Activated gamma-delta T cell (primary cell): Measurements from ENCODE around the gene ABCB9.
"Not testable (repeated sequence)": the region's sequence is repeated elsewhere in the genome, so short reads cannot be mapped to it uniquely, and the experiment has no call there.

Experiments
- DNase-seq: peaks from one replicate; lab custom pipeline; 2025; lab: John Stamatoyannopoulos, UW

Gene ABCB9

DNA sequence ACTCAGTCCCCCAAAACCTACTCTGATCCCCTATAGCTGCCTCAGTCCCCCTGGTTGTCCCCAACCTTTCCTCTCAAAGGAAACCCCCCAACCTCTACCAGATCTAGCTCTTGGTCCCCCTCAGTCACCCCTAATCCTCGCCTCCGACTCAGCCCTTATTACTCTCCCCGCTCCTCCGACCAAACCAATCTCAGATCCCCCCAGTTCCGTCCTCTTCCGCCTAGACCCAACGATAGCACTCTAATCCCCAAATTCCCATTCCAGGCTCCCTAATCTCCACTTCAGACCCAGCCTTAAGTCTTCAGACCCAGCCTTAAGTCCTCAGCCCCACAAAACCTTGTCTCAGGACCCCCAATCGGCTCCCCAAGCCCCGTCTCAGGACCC, 71.0 kb downstream of the ABCB9 start:
- no peak for DNase-seq

DNA sequence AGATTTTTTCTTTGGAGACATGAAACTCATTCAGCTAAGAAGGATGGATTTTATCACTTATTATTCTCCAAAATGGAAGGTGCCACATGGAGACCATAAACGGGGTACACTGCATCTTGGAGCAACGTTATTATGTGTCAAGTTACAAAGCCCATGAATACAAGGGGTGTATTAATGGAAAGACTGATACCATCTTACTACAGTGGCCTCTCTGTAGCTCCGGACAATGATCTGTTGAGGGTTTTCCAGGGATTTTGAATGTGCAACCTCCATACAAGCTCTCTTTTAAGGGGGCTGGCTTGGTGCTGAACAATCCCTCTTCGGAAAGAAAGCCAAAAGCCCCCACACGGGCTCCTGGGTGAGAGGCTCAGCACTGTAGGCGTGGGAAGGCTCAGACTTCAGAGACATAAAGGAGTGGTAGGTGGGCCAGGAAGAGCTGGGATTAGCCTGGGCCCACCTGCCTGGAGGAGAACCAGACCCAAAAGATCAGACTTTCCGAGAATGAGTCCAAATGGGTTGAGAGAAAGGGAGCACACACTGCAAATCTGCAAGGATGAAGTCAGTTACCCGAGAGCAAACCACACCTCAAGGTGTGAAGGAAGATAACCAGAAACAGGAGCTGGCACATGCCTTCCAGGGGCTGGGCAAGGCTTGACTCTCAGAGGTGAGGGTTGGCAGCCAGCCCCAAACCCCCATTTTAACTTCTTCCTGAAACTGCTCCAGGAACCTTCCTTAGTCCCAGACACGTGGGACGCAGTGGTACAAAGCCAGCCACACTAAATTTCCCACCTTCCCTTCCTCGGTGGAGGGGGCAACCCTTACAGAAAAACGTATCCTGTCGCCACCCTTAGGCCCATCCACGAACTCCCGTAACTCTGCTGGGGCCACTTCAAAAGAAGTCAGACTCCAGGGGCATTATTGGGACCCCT, 71.8 kb downstream of the ABCB9 start:
- DNase-seq = no peak

DNA sequence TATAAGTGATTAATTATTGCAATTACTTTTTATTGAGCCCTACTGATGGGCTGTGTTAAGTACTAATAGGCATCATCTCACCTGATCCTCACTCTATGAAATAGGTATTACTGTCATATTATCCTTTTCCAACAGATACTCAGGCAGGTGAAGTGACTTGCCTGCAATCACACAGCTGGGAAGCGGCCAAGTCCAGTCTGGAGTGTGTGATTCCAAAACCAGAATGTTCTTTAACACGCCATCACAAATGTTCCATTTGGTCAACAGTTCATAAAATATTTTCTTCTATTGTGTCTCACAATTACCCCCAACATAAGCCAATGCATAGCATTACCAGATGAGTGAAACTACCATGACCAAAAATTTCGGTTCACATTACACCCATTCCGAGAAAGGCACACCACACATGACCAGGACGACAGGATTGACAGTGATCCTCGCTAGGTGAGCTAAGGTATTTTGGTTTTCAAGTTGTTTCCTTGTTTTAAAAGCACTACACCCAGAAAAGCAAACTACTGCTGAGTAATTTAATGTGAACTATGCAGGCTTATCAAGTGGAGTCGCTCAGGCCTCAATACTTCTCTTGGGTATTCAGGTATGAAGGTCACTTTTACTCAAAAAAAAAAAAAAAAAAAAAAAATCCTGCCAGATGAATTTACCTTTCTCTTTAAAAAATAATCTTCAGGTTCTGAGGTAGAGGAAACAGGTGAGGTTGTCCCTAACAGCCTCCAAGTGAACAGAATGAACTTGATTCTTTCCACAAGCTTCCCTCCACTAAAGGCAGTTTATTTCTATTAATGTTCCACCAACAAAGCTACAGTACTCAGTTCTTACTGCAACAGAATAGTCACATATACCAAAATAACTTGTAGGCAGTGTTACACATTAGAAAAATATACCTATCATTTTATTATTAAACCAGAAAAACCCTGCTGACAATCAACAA, 72.8 kb downstream of the ABCB9 start:
- no peak for DNase-seq

DNA sequence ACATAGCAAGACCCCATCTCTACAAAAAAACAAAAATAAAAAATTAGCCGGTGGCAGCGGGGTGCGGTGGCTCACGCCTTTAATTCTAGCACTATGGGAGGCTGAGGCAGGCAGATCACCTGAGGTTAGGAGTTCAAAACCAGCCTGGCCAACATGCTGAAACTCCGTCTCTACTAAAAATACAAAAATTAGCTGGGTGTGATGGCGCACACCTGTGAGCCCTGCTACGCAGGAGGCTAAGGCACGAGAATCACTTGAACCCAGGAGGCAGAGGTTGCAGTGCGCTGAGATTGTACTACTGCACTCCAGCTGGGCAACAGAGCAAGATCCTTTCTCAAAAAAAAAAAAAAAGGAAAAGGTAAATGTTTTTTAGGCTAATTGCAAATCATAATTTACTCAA, 73.5 kb downstream of the ABCB9 start:
- DNase-seq = not testable (repeated sequence)

DNA sequence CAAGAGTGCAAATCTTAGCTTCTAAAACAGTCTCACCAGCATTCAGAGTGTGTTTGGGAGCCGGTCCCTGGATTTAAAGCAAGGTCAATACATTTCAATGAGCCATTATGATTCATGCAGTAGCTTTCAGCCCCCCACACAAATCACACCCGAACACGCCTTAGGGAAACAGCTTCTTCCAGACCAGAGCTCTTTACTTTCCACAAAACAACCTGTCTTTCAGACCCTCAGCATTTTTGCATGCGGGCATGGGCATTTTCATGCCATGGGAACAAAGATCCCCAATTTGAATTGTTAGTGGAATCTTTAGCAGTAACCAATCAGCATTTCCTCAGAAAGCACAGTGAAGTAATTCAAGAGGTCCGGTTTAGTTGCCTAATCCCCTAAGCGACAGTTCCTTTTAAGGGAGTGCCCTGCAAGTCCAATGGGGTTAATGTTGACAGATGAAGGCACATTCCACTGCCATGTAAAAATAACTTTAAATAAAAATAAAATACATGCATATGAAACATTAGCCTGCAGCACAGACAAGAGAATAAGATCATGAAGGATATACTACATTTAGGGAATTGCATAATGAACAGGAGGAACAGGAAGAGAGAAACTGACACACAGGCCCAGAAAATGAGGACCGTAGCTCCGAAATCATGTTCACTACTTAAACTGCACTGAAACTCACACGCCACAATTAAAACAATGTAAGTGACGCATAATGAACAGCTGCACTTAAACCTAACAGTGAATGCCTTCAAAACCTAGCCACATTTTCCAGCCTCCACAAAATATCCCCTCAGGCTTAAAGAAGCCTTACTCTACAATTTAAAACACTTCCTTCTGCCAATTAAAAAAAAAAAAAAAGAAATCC, 74.4 kb downstream of the ABCB9 start:
- DNase-seq = no peak

DNA sequence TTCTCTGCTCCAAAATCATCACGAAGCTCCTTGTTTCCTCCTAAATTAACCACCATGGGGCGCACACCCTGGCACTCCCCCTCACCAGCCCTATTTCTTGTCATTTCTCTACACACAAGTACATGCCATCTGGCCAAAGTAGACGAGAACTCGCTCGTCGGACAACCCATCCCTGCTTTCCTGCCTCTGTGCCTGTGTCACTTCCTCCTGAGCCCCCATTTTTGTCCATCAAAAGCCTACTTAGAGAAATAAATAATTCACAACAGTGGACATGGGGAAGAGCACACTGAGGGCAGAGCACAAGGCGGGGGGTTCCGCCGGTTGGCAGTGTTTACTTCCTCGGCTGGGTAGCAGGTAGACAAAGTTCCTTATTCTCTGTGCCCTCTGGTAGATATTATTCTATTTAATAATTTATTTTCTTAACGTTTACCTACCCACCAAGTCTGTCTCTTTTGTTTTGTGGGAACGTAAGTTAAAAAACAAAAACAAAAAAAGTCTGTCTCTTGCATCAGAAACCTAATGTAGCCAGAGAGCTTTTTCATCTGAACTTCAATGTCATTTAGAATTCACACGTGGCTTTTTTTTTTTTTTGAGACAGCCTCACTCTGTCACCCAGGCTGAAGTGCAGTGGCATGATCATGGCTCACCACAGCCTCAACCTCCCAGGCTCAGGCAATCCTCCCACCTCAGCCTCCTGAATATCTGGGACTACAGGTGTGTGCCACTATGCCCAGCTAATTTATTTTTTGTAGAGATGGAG, 76.3 kb downstream of the ABCB9 start:
- no peak for DNase-seq

DNA sequence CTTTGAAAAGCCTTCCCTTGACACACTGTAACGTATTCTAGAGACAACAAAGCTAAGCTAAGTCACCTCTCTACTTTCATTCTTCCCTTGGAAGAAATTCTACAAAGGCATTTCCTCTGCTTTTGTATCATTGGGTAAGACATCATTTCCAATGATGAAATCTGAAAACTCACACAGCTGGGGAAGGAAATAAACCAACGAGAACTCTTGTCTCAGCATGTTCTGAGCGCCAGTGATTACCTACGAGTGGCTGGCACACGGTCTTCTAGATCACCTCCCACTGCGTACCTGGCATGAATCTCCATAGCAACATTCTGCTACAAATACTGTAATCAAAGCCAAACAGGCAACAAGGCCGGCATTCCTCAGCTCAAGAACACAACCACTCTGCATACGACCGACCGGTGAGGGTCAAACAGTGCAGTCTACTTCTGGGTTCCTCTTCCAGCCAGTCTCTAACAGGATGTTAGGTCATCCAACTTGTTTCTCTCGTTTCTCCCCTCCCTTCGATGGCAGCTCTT, 78.0 kb downstream of the ABCB9 start:
- no peak for DNase-seq

DNA sequence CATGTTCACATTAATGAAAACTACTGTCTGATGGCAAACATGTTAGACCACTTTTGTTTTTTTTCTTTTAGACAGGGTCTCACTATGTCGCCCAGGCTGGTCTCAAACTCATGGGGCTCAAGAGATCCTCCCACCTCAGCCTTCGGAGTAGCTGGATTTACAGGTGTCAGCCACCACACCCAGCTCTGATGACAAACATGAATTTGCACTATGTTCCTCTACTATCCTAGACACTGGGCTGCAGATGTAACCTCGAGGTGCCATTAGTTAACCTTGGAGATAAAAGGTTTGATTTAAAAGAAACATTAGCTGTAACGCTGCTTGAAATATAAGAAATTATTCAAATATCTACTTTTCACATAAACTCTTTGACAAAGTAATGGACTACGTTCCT, 78.4 kb downstream of the ABCB9 start:
- no peak for DNase-seq

DNA sequence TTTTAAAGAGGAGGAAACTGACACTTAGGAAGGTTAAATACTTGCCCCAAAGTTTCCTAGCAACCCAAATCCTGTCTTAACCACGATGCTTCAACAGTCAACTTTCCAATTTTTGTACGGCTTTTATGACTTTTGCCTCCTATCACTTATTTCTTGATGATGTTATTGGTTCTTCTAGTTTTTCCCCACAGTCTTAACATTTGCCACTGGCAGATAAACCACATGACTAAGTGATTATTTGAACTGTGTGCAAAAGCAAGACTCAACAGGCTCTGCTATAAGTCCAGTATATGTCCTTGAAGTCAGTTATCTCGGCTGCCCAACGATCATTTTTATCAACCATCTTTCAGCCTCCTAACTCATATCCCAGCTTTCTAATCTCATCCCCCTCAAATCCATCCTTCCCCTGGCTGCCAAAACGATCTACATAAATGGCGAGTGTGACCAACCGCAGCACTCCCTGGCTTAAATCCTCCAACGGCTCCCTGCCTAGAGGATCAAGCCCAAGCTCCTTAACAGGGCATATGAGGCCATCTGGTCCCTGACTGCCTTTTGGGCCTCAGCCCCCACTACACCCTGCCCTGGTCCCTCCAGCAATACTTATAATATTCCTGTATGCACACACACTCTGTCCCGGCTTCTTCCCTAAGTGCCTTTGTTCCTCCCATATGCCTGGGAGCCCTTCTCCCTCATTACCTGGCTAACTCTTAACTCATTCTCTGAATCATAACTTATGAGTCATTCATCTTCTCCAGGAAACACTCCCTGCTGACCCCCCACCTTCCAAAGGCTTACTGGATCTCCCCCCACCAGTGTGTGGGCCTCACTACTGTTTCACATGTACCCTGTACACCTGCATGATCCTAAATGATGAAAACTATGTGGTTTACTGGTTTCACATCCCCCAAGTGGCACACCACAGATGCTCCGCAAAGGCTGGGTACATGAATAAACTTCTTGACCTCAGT, 79.1 kb downstream of the ABCB9 start:
- DNase-seq = no peak

DNA sequence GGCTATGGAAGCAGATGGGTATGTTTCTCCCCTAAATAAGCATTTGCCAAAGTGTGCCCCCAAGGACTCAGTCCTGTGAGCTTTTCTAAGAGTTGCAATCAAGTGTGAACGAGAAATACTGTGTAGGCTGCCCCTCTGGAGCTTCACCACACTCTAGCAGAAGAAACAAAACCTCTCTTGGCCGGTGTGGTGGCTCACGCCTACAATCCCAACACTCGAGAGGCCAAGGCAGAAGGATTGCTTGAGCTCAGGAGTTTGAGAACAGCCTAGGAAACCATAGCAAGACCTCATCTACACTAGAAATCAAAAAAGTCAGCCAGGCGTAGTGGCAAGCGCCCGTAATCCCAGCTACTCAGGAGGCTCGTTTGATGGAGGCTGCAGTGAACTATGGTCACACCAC, 80.1 kb downstream of the ABCB9 start:
- DNase-seq = no peak

DNA sequence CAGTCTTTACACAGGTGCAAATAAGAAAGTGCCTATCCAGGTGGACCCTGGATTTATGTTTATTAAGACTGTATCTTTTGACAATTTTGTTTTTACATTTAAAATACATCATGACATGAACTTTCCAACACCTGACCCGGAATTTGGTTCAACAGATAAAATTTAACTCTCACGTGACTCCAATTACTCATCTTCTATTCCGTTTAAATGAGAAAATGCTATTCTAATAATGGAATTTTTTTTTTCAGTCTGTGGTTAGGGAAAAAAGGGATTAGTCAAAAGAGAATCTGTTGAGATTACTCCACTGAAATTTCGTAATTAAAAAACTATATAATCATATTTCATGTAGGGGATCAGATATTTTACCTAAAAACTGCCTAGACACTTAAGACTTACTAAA, 81.4 kb downstream of the ABCB9 start:
- DNase-seq = no peak

DNA sequence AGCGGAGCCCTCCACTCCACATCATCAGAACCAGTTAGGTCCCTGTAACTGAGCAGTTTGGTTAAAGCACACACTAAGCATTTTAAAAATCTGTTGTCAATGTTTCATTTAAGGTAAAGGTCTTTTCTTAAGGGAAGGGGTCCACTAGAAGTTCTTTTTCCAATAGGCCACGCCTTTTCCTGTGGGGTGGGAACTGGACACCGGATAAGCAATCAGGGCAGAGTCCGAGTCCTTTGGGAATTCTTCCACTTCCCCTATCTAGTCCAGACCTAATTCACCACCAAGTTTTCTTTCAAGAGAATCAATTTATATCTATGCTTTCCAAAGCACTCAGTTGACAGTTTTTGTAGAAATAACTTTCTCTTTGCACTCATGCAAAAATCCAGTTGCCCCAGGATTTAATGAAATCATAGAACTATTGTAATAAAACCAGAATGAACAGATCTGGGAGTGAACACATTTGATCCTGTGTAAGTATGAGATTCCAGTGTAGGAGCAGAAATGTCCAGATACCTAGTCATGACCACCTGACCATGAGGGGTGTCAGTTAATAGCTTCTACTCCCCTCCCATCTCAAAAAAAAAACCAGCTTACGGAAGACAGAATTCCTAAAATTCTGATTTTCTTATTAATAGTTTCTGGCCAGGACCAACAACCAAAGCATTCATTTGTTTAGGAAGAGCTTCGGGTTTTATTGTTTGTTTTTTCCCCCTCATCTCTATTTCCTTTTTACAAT, 82.0 kb downstream of the ABCB9 start:
- DNase-seq = no peak

DNA sequence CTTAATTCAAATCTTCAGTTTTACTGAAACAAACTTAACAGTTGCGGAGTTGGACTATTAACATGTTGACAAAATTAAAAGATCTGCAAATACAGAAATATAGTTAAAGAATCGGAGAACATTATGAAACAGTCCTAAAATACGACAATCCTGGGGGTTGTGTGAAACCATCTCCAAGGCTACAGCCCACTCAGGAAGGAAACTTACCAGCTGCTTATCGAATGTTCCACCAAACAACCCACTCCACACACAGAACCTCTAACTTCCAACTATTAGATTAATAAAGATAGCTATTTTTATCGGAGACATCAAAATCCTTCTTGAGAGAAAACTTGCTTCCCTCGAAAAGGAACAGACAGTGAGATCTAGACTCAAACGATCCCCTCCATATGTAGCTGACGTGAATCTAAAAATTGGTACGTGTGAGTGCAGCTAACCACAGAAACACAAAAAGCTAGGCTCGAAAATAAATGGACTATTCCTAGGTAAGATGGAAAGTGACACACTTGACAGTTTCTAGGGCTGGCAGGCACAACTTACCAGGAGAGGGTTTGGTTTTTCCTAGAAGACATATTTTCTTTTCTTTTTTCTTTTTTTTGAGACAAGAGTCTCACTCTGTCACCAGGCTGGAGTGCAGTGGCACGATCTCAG, 83.2 kb downstream of the ABCB9 start:
- no peak for DNase-seq

DNA sequence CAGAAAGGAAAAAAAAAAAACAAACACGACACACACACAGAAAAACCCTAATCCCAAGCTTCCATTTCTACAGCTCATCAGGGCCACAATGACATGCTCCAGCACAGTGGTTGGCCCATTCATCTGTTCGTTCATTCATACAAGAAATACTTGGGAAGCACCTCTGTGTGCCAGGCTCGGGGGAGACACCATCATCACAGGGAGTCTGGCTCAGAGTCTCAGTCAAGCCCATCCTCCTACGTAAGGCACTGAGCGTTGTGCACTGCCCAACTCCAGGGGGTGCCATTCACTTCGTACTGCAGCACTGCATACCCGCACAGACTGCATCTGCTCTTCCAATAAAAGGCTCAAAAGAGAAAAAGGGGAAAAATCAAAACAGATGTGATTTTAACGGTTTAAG, 85.6 kb downstream of the ABCB9 start:
- no peak for DNase-seq

DNA sequence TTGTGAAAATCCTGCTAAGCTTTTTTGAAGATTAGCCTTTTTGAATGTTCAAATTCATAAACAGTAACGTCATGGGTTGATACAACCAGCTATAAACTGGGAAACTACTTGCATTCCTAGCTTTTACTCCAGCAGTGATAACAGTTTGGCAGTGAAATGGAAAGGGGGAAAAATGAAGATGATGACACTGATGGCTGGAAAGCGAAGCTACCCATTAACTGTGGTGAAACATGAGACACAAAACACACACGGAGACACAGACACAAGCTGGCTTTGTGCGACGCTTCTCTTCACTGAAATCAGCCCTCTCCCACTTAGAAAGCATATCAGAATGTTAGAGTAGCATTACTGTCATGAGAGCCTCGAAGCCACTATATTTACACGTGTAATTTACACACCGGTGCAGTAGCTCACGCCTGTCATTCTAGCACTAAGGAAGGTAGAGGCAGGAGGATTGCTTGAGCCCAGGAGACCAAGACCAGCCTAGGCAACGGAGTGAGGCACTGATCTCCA, 86.1 kb downstream of the ABCB9 start:
- DNase-seq = no peak
